Epithelial cell of proximal tubule (primary cell): Measurements from ENCODE around the gene XYLB. TPM values are rescaled to one million over a fixed set of nuclear protein-coding genes. Genes with fewer than 3 reads are reported as not detected.

Source experiments
- DNase-seq: peaks from one replicate; pipeline ENCODE4 v3.0.0-alpha.2; 2011; ENCODE audit warnings: low read depth
- H3K4me3 ChIP-seq: 2 replicates; pipeline ENCODE4 v1.5.1; 2011; ENCODE audit warnings: low read depth, mild to moderate bottlenecking, low read length
- total RNA-seq: library from RNA; depleted of rRNA; stranded (reverse); fragments of >200 nt; gene quantifications from 2 replicates; pipeline ENCODE4 v1.2.3, GENCODE V29; 2015
- TF ChIP-seq, protein P1 (sequence below): conservative IDR thresholded peaks from 2 replicates; pipeline ENCODE4 v1.5.1; 2012; ENCODE audit warnings: low read depth, mild to moderate bottlenecking, low read length

Gene XYLB
- total RNA-seq, 1 donor from 2014 or later: 7.8 TPM

- no peak for DNase-seq
- peak within 1 kb of the TSS; percentile 72 for H3K4me3 ChIP-seq
- TF ChIP-seq, protein P1, sequence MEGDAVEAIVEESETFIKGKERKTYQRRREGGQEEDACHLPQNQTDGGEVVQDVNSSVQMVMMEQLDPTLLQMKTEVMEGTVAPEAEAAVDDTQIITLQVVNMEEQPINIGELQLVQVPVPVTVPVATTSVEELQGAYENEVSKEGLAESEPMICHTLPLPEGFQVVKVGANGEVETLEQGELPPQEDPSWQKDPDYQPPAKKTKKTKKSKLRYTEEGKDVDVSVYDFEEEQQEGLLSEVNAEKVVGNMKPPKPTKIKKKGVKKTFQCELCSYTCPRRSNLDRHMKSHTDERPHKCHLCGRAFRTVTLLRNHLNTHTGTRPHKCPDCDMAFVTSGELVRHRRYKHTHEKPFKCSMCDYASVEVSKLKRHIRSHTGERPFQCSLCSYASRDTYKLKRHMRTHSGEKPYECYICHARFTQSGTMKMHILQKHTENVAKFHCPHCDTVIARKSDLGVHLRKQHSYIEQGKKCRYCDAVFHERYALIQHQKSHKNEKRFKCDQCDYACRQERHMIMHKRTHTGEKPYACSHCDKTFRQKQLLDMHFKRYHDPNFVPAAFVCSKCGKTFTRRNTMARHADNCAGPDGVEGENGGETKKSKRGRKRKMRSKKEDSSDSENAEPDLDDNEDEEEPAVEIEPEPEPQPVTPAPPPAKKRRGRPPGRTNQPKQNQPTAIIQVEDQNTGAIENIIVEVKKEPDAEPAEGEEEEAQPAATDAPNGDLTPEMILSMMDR: no peak
Measured at GRCh38 chr3:38453075-38453912, 106.7 kb downstream of the XYLB start, which contains the start of gene ACVR2B. Gene ACVR2B, plus strand, starts transcription at chr3:38453890. Its CDS starts 433 bp downstream, at chr3:38454323.

GRCh38 chr3:38453913-38454177 lies 107.3 kb downstream of the XYLB start:
- TF ChIP-seq, protein P1: no peak
- H3K4me3 ChIP-seq: peak overlapping the region; percentile 72
- no peak for DNase-seq

GRCh38 chr3:38454178-38454883 lies 107.7 kb downstream of the XYLB start:
- no peak for DNase-seq
- peak overlapping the region; percentile 72 for H3K4me3 ChIP-seq
- TF ChIP-seq, protein P1: no peak

- peak overlapping the region; percentile 72 for H3K4me3 ChIP-seq
- no peak for DNase-seq
- TF ChIP-seq, protein P1: no peak
Measured at GRCh38 chr3:38454884-38455638, 108.5 kb downstream of the XYLB start.

DNA sequence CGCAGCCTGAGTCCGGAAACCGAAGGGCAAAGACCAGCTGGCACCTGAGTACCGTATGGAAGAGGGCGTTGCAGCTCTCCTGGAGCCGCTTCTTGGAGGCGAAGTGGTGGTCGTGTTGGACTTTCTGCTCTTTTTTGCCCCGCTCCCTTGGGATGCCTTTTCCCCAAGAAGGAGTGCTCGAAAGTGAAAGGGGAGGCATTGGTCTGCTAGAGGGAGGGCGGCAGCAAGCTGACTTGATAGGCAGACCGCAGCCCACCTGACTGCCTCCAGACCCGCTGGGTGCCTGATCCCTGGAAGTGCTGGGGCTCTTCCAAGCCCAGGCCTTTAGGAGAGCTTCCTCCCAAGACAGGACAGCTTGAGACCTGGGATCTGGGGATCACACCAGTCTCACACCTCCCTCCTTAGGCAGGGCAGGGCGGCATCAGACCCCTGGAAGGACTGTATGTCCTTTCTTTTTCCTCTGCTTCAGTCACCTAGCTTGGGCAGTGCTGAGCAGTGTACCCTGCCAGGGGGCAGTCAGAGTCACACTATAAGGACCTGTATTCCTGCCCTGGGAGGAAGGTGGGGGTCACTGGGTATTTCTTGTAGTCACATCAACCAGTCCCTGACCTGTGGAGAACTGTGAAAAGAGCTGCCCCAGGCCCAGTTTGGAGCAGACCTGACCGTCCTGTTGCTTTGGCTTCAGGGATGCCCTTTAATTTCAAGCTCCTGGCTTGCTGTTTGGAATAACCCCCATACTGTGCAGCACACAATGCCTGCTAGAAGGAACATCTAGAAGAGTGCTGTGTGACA lies 109.2 kb downstream of the XYLB start:
- TF ChIP-seq, protein P1: no peak
- DNase-seq: no peak

More for the DNA sequence above, 109.2 kb downstream of the XYLB start:
- peak overlapping the region; percentile 72 for H3K4me3 ChIP-seq
